ENCODE data around the gene ABCG2.
"Not testable (repeated sequence)": the region's sequence is repeated elsewhere in the genome, so short reads cannot be mapped to it uniquely, and the experiment has no call there.

The ABCG2 gene

DNA sequence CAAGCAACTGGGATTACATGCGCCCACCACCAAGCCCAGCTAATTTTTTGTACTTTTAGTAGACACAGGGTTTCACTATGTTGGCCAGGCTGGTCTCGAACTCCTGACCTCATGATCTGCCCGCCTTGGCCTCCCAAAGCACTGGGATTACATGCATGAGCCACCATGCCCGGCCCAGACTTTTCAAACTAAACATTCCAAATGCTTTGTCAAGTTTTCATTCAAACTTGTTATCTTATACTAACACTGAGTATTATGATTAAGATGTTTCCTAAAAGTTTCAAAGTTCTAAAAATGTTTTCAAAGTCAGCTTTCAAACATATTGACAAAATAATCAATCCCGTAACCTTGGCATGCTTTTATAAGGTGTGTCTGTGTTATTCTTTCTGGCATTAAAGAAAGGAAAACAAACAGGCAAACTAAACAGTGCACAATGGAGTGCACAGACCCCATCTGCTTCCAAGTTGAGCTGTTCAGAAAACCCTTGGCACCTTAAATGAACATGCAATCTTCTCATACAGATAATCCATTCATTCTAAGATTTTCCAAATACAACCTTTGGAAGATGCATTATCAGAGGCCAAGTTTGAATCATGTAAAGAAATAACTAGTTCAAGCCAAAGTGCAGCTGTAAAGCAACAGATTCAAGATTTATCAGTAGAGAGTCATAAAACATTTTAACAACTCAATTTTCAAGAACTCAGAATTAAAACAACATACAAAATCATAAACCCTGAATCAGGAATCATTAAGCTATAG lies 49.1 kb downstream of the ABCG2 start:
- DNase-seq: no peak

DNA sequence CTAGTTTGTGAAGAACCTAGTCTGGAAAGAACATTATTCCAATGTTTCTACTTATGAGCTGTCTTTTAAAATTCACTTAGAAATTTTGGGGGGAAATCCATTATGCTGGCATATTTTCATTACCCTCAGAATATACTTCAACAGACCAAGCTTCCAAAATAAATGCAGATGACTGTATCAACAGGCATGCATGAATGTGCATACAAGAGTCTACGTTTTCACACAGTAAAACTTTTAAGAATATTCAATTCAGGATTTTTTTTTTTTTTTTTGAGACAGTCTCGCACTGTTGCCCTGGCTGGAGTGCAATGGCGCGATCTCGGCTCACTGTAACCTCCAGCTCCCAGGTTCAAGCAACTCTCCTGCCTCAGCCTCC lies 49.7 kb downstream of the ABCG2 start:
- no peak for DNase-seq

- not testable (repeated sequence) for DNase-seq
Measured at GRCh38 chr4:88108108-88108465, 50.4 kb downstream of the ABCG2 start.

DNA sequence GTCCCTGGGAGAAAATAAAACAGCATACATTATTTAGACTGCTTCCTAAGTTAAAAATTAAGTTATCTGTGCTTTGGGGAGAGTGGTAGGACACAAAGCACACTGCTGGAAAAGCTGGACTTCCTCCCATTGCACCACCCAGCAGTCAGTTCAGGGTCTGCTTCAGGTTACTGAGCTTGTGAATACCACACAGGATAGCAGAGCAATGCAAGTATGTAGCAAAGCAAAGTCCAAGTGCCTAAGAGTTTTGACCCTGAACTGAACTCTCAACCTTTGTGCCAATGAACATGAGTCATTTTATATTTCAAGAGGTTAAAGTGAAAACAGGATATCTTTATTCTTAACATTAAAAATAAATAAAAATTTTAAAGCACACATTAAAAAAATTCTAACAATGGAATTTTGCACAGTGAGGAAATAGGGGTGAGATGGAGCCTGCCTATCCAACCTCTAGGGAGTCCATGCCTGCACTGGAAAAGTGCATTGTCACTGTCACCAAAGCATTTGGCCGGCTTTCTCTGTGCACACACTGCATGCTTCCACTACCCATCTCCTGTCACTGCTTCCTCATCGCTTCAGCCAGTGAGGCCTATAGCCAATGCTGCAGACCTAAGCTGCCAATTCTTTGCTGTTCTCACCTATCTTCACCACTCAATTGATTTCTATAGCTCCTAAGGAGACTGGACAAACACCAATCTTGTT lies 50.9 kb downstream of the ABCG2 start:
- DNase-seq: no peak

DNA sequence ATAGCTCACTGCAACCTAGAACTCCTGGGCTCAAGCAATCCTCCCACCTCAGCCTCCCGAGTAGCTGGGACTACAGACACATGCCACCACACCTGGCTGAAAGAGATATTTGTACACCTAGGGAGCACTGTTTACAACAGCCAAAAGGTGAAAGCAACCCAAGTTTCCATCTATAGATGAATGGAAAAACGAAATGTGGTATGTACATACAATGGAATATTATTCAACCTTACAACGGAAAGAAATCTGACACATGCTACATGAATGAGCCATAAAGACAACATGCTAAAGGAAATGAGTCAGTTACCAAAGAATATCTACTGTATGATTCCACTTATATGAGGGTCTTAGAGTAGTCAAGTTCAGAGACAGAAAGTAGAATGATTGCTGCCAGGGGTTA lies 52.2 kb downstream of the ABCG2 start:
- DNase-seq: no peak

GRCh38 chr4:88104902-88105610 lies 53.4 kb downstream of the ABCG2 start:
- no peak for DNase-seq

DNA sequence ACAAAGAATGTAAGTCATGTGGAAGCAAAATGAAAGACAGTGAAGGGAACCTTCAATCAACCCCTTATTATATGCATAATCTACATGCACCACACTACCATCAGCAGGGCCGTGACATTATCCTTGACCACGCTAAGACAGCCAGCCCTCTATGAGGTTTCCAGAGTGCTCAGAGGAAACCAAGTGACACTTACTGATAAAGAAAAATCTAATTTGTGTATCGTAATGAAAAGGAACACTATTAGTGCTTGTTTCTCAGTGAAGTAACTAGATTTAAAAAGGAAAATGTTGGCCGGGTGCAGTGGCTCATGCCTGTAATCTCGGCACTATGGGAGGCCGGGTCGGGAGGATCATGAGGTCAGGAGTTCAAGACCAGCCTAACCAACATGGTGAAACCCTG lies 56.4 kb downstream of the ABCG2 start:
- no peak for DNase-seq

DNA sequence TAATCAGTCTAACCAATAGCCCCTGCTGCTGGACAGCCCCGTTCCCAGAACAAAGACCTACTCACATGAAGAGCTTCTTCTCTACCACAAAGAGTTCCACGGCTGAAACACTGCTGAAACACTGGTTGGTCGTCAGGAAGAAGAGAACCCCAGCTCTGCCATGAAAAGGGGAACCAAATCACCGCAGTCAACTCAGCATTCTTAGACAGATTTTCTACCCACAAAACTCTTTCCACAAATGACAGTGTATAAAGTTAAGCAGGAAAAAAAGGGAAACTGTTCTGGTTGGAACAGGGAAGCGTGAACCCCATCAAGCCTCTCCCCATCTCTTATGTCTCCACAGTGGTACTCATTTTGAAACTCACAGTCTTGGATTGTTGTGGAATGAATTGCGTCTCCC lies 57.3 kb downstream of the ABCG2 start:
- no peak for DNase-seq

DNA sequence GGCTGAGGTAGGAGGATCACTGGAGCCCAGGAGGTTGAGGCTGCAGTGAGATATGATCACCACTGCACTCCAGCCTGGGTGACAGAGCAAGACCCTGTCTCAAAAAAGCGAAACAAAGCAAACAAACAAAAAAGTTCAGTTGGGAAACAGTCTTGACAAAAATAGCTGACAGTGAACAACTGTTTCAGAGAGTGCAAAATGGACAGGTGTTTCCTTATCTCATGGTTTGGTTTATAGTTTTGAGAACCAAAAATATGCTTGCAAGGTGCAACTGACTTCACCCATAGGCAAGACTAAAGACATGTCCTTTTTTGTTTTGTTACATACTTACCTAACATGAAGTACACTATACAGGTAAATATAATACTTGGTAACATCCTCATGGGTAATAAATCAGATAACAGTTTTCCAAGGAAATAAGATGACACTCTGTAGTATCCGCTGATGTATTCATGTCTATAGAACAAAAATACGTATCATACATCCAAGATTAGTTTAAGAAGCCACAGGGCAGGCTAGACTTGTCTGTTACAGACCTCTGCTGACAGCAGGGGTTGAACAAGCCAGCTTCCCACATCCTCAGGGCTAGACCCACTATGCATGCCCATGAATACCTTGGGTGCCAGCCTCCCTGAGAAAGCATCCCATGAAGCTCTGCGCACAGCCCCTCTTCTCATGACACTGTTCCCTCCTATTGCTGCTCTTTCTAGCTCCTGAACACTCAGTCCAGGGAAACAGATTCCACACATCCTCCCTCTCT lies 59.3 kb downstream of the ABCG2 start:
- DNase-seq: no peak

DNA sequence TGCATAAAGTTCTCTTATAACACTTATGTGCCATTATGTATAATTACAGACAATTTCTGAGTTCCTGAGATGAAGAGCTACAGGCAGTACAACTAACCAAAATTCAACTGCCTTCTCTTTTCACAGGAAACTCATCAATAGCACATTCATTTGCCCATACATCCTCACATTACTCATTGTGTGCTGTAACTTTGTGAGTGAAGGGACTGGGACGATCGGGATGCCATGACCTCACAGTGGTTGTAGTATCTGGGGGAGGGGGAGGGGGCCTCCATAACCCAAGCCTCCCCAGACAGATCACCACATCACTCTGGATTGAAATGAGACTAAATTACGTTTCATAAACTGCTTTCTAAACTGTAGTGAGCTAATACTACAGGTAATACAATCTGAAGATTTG lies 60.7 kb downstream of the ABCG2 start:
- DNase-seq: no peak

DNA sequence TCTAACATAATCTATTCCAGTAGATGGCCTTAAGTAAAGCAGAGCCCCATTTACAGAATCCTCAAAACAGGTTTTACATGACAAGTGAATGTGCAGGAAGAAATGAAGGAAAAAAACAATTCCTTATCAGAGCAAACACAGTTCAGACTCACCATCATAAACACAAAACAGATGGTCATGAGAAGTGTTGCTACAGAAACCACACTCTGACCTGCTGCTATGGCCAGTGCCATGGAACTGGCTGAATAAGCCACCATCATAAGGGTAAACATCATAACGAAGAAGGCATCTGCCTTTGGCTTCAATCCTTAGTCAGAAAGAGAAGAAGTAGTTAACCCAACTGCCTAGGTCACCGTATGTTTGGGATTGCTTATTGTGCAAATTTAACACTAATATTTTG lies 61.1 kb downstream of the ABCG2 start:
- no peak for DNase-seq

GRCh38 chr4:88093874-88094273 lies 64.6 kb downstream of the ABCG2 start:
- DNase-seq: no peak

DNA sequence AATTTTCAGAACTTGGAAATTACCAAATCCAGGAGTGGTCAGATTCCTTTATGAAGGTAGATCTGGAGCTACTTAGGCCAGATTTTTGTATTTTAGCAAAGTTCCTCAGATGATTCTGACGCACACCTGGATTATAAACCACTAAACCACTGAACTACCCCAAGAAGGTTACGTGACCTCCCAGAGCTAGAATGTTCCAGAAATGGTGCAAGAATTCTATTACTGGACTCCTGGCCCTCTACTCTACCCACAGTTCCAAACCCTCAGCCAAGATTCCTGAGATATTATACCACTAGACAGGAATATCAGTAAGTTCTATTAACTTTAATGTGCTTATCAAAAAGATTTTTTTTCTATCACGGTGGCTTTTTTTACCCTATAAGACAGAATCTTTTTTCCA lies 67.1 kb downstream of the ABCG2 start:
- no peak for DNase-seq

GRCh38 chr4:88090898-88091297 lies 67.5 kb downstream of the ABCG2 start:
- DNase-seq: no peak

DNA sequence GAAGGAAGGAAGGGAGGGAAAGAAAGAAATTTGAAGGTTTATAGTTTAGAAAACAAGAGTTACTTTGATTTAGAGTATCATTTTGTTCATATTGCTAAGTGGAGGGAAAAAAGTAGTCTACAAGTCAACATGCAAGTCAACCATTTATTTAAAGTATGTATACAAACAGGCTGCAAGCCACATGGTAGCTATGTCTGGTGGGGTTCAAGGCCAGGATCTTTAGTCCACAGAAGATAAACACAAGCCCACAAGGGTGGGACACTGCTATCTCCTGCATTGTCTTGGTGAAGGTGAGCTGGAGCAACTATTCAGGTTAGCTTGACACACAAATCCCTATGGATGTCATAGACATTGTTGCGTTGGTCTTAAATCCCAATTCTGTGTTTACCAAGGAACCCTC lies 71.4 kb downstream of the ABCG2 start:
- no peak for DNase-seq

- DNase-seq: no peak
Measured at GRCh38 chr4:88080626-88081025, 77.8 kb downstream of the ABCG2 start.

GRCh38 chr4:88078579-88078978 lies 79.9 kb downstream of the ABCG2 start:
- no peak for DNase-seq

- no peak for DNase-seq
Measured at GRCh38 chr4:88077911-88078524, 80.4 kb downstream of the ABCG2 start.

- DNase-seq: no peak
Measured at GRCh38 chr4:88075336-88075735, 83.1 kb downstream of the ABCG2 start.

DNA sequence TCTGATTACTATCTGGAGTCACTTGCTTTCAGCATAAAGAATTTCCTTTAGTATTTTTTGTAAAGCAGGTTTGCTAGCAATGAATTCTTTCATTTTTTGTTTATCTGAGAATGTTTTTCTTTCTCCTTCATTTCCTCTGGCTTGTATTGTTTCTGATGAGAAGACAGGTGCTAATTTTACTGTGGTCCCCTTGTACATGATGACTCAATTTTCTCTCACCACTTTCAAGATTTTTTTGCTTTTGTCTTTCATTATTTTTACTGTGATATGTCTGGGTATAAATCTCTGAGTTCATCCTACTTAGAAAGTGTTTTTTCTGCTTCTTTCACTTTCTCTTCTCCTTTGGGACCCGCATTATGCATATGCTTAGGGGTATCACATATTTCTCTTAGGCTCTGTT lies 88.4 kb downstream of the ABCG2 start:
- DNase-seq: no peak

- DNase-seq: no peak
Measured at GRCh38 chr4:88064410-88064809, 94.0 kb downstream of the ABCG2 start.

DNA sequence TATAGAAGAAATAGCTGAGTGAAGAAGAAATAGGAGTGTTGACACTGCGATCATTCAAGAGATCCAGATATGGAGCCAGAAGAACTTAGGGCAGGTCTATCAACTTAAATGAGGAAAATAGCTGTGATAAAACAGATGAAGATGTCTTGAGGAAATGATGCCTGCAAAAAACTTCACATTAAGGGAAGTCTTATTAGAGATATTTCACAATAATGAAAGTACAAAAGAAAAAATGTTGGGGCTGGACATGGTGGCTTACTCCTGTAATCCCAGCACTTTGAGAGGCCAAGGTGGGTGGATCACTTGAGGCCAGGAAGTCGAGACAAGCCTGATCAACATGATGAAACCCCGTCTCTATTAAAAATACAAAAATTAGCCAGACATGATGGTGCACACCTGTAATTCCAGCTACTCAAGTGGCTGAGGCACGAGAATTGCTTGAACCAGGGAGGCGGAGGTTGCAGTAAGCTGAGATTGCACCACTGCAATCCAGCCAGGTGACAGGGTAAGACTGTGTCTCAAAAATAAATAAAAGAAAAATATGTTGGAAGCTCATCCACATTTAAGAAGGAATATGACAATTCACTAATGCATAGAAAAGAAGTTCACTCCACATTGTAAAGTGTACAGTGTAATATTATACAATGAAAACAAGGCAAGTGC lies 94.7 kb downstream of the ABCG2 start:
- no peak for DNase-seq
